NCI-H1105 treated with DMSO at 0.1 percent for 48 hours (cell line): ENCODE measurements around the gene ZFP91.
"Not testable (repeated sequence)": the region's sequence is repeated elsewhere in the genome, so short reads cannot be mapped to it uniquely, and the experiment has no call there.

Experiments
- DNase-seq: peaks from one replicate; lab custom pipeline; 2025; lab: John Stamatoyannopoulos, UW

The ZFP91 gene, protein sequence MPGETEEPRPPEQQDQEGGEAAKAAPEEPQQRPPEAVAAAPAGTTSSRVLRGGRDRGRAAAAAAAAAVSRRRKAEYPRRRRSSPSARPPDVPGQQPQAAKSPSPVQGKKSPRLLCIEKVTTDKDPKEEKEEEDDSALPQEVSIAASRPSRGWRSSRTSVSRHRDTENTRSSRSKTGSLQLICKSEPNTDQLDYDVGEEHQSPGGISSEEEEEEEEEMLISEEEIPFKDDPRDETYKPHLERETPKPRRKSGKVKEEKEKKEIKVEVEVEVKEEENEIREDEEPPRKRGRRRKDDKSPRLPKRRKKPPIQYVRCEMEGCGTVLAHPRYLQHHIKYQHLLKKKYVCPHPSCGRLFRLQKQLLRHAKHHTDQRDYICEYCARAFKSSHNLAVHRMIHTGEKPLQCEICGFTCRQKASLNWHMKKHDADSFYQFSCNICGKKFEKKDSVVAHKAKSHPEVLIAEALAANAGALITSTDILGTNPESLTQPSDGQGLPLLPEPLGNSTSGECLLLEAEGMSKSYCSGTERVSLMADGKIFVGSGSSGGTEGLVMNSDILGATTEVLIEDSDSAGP

DNA sequence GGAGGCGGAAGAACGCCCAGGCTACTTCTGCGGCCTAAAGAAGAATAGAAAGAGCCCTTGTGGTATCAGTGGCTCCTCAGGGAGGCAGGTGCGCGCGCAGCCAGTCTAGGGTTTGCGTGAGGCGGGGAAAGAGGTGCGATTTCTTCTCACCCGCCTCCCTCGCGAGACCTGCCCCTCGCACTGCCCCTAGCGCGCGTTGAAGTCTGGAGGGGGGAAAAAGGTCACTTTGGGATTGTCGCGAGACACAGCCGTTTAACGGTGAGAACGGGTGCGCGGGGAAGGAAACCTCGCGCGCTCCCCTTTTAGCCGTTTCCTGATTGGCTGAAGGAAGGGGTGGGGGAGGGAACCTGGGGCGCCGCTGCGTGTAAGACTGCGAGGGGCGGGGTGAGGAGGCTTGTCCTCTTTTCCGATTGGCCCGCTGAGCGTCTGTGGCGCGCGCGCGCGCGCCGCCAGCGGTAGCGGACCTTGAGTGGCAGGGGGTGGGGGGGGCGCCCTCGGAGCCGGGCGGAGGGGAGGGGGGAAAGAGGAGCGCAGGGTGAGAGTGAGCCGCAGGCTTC lies at the start of gene ZFP91:
ZFP91 (plus strand) TSS at position 429 of the 557 bp plus-strand sequence. CDS start 219 bp downstream, outside the sequence.
- peak; percentile 95 for DNase-seq

DNA sequence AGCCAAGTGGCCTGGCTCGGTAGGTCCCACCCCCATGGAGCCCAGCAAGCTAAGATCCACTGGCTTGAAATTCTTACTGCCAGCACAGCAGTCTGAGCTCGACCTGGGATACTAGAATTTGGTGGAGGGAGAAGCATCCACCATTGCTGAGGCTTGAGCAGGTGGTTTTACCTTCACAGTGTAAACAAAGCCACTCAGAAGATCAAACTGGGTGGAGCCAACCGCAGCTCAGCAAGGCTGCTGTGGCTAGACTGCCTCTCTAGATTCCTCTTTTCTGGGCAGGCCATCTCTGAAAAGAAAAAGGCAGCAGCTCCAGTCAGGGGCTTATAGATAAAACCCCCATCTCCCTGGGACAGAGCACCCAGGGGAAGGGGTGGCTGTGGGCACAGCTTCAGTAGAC lies 48.6 kb upstream of the ZFP91 start:
- DNase-seq, result no peak

DNA sequence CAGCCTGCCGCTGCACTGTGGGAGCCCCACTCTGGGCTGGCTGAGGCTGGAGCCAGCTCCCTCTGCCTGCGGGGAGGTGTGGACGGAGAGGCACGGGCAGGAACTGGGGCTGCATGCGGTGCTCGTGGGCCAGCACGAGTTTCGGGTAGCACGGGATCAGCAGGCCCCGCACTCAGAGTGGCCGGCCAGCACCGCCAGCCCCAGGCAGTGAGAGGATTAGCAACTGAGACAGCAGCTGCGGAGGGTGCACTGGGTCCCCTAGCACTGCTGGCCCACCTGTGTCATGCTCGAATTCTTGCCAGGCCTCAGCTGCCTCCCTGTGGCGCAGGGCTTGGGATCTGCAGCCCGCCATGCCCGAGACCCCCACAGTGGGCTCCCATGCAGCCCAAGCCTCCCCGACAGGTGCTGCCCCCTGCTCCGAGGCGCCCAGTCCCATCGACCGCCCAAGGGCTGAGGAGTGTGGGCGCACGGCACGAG lies 47.0 kb upstream of the ZFP91 start:
- DNase-seq, result no peak

DNA sequence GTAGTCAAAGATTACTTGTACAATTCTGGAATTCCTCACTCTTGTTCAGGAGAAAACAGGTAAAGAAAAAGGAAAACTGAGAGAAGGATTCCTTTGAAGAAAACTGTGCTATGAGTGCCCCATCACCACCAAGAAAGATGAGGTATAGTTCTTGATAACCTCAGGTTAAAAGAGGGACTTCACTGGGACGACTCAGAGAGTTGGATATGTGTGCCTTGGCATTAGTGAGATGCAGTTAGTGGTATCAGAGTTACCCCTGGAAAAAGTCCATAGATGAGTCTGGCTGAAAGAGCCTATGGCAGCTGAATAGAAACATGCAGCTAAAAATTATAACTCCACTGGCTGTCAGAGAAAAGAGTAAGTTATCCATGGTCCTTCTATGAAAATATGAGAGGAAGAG lies 32.0 kb upstream of the ZFP91 start:
- DNase-seq, result no peak

DNA sequence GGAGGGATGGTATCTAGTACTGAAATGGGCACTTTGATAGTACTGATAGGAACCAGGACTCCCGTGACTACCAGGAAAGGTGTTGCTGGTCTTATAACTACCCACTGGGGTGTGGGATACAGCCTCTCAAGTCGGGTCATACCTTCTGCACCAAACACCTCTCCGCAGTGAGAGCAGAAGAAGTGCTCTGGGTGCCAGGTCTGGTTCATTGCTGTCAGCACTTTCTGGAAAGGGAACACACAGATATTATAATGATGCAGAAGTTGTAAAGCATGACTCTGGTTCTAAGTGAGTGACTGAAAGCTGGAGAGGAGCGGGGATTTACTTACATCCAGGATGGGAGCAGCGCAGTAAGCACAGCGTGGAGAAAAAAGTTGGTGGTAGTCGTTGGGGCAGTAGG lies 29.2 kb upstream of the ZFP91 start:
- no peak for DNase-seq

DNA sequence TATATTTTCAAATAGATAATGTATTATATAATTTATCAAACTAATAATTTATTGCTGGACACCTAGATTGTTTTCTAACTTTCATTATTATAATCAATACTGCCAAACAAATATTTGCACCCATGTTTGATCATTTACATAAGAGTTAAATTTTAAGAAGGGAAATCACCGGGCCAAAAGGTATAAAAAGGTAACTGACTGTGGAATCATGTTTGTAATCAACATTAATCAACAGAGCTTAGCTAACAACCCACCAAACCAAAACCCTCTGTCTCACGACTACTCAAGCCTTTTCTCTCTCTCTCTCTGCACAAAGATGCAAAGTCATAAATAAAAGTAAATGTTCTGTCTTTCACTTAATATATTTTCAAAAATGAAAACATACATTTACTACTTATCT lies 18.0 kb upstream of the ZFP91 start:
- no peak for DNase-seq

DNA sequence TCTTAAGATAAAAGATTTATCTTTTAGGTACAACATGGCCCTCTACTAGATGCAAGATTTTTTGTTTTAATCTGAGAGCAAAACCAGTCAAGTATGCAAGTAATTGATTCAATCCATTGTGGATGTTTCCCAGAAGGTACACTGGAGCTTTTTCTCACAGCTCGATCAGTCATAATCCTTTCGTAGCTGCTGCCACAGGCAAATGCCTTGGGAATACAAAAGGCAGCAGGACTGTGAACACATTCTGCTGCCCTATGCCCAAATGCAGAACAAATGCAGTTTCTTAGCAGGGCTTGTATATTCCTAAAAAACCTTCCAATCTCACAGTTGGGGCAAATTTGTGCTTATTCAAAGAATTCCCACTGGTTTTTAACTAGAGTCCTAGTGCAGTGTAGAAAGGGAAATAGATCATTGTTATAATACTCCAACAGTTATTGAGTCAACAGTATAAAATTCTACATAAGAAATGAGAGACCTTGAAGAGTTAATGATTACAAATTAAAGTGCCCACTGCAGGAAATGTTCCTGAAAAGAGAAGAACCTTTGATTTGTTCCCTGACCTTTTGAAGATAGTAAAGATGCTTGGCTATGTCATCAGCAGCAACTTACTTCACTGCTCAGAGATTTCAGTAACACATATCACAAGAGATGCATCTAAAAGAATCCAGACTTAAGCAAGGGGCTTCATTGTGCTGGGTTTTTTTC lies 17.3 kb upstream of the ZFP91 start:
- no peak for DNase-seq

DNA sequence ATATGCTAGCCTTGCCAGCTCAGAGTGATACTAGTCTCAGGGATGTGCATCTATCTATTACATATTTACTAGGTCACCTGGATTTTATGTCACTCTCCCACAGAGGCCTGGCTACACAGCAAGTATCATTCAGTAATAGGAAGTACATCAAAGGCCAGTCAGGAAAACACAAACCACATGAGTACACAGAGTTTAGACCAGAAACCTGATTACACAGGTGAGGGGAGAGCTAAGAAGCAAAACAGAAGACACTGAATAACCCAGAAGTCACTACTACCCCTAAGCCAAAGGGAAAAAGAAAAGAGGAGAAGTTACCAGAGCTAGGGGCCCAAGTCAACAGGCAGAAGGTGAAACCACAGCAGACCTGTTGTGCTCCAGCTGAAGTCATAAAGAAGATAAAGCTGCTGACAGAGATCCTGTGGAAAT lies 16.5 kb upstream of the ZFP91 start:
- DNase-seq, result no peak

DNA sequence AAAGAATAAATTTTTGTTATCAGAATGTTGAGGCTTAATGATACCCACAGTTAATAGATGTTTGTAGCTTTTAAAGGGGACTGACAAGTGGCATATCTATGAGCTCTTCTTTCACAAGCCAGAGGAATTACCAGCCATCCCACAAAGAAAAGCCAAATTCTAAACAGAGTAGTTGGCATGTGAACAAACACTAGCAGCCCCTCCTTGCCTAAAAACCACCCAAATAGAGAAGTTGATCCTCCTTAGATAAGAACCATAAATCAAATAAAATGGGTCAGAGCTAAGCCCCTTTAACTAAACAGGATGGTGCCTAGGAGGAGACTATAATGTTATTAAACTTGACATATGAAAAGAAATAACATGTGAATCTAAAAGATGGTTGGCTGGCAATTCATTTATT lies 14.6 kb upstream of the ZFP91 start:
- no peak for DNase-seq

DNA sequence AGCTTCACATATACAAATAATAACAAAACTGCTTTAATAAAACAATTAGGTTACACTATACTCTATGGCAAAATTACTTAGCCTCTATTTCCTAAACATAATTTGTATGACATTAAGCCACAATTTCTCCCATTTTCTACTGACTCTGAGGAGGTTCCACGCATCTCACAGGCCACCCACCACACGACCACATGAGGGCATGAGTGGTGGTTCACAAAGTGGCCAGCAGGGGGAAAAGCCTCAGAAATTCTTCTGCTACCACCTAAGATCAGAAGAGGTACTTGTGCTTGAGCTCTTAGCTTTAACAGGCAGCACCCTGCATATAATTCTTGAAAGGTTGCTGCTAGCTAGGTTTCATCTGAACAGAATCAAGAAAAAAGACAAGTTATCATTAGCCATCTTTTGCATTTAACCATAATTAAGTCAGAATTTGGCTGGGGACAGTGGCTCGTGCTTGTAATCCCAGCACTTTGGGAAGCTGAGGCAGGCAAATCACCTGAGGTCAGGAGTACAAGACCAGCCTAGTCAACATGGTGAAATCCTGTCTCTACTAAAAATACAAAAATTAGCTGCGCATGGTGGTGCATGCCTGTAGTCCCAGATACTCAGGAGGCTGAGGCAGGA lies 10.9 kb upstream of the ZFP91 start:
- peak; percentile 25 for DNase-seq

DNA sequence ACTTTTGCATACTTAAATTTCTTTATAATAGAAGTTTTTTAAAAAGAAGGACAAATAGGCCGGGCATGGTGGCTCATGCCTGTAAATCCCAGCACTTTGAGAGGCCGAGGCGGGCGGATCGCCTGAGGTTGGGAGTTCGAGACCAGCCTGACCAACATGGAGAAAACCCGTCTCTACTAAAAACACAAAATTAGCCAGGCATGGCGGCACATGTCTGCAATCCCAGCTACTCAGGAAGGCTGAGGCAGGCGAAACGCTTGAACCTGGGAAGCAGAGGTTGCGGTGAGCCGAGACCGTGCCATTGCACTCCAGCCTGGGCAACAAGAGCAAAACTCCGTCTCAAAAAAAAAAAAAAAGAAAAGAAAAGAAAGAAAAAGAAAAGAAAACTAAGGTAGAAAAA lies 6.0 kb upstream of the ZFP91 start:
- DNase-seq, result not testable (repeated sequence)

DNA sequence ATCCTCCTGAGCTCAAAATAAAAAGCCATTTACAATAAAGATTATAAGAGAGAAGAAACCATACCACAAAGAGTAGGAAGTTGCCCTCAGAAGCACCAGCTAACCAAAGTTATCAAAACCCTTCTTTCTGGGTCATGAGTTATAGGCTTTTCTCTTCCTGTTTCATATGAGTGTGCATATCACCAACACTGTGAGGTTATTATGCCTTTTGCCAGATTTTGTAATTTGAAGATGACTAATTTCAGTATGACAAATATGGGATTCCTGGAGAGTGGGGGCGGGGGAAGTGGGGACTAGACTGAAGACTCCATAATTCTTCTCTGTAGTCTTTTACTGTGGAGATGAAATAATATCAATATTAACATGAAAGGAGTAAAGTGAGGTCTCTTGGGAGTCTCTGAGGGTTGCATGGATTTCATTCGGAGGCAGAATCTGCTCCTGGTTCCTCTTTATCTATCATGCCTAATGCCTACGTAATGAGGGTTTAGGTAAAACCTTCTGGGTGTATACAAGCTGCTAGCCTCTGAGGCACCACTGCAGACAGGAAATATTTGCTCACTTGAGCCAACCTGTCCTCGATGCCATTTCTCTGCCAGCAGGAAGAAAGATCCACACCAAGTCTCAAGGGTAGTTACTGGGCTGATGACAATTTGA lies 5.3 kb upstream of the ZFP91 start:
- no peak for DNase-seq

DNA sequence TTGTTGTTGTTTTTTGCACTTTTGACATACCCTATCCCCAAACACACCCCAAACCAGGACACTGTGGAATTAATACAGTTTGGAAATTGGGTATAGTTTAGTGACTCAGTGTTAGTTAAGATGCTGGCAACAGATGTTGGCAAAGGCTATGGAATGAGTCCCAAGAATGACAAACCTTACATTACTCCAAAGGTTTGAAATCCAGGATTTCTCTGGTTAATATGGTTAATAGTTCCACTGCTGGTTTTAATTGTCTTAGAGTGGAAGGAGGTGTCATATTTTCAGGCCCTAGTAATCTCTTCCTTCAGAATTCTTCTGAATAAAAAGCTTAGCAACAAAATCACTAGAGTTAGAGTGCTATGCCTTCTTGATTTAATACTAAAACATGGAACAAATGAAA lies 4.0 kb upstream of the ZFP91 start:
- no peak for DNase-seq

DNA sequence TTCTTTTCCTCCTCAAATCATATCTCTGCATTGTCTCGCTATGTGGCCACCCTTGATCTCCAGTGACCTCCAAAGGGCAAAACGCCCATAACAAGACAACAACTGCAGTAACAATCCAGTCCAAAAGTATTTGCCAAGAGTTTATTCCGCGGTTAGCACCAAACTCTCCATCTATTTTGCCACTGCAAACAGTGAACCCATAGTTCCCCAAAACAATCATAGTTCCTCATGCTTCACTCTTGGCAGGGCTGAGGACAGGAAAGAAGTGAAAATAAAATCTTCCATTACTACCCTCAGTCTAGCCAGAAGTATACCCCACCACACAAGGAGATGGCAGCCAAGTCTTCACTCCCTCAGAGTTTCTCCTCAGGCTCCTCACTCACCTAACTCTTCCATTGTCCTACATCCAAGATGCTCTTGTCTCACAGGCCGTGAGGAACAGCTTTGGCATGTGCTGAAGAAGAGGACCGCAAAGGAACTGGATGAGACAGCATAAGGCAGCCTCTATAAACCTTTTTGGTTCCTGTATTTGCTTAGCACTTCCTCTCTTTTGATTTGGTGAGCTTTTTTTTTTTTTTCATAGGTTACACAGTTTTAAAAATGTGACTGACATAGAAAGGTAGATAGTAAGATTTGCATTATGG lies 3.4 kb upstream of the ZFP91 start, which contains the start of gene LPXN:
LPXN (minus strand) TSS at position 480 of the 644 bp plus-strand sequence; CDS start at position 396, 84 bp downstream.
- no peak for DNase-seq

DNA sequence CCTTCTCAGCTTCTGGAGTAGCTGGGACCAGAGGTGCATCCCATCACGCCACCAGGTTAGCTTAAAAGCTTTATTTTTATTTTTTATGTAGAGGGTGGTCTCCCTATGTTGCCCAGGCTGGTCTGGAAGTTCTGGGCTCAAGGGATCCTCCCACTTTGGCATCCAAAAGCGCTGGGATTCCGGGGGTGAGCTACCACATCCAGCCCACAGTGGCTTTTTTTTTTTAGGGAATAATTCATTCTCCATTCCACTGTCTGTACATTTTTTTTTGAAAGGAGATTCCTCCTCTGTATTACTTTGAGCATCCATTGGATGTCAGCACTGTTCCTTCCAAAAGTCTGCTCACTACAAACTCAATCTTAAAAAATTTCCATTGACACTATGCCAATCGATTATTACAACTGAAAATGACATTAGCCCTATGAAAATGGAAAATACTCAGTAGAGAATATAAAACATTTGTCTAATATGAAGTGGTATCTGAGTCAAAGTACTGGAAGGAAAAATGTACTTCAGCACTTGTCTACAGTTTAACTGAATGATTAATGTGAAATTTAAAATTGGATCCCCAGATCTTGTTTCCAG lies 1.9 kb upstream of the ZFP91 start:
- no peak for DNase-seq

DNA sequence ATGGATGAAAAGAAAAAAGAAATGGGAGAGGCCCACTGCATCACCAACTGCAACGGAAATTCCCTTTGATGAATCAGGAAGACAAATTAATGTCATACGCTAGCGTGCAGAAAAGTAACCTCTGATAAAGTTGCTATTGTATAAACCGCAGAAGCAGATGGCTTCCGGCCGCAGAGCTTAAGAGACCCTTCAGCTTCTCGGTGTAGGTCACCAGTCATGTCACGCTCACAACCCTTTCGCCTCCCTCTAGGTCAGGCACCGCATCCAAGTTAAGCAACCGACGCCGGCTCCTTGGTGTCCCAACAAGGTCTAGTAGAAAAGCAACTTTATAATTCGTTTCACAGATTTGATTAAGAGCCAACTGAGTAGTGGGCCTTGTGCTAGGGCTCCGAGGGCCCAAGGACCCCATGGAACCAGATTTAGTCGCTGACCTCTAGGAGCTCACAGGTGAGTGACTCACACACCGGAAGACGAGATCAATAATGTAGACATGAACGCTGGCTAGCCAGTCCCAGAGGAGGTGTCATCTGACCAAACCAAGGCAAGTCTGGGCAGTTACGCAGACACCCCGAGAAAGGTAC lies 1.2 kb upstream of the ZFP91 start:
- no peak for DNase-seq

DNA sequence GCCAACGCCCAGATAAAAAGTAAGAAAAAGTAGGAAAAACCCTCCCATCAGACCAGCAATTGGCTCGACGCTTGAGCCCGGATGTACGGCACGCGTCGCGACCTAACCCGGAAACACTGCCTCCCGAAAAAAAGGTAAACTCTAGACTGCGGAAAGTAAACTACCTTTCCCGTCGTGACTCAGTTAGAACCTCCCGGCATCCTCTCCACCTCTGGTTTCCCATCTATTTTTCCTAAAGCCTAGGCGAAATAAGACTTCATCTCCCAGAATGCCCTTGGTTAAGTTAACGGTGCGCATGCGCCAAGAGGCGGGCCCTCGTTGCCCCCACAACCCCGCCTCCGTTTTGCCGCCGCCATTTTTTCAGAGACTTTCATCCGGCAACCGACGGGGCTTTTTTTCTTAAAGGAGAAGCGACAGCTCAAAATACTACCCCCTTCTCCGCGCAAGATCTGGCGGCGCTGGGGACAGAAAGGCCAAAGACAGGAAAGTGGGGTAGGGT lies 678 bp upstream of the ZFP91 start:
- peak; percentile 99 for DNase-seq

DNA sequence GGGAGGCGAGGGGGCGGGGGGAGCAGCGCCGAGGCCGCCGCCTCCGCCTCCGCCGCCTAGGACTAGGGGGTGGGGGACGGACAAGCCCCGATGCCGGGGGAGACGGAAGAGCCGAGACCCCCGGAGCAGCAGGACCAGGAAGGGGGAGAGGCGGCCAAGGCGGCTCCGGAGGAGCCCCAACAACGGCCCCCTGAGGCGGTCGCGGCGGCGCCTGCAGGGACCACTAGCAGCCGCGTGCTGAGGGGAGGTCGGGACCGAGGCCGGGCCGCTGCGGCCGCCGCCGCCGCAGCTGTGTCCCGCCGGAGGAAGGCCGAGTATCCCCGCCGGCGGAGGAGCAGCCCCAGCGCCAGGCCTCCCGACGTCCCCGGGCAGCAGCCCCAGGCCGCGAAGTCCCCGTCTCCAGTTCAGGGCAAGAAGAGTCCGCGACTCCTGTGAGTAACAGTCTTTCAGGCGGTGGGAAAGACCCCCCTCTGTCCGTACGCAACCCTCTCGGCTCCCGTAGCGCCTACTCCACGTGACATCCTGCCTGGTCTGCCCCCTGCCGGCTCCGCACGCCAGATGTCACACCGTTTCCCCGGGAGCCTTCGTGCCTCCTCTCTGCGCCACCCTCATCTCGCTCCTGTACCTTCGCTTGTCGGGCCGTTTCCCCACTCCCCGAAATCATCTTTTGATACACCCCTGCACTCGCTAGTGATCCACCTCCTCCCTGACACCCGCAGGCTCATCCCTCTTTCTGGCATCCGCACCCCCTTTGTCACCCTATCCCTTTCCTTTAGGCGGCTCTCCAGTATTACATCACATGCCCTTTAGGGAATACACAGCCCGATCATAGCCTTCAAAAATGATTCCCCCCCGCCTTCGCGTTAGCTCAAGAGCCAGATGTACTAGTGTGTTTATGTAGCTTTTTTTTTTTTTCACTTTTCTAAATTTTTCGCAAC lies 598 bp downstream of the ZFP91 start:
- peak; percentile 83 for DNase-seq

DNA sequence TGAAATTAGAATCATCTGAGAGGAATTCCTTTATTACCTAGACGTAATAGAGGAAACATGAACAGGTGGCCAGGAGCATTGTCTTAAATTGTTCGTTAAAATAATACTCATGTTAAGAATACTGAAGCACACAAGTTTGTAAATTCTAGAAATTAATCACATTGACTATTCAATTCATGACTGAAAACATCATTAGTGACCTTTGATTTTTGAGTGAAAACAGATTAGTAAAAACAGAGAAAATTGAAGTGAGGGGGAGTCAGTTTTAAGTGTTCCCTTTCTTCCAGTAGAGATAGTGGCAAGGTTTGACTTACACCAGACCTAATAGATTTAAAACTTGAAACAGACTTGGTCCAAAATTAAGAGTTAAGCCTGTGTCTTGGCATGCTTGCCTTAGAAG lies 1.4 kb downstream of the ZFP91 start:
- DNase-seq, result no peak
